H9 (cell line): ENCODE results near the gene TRABD2B. TPM values are rescaled to one million over a fixed set of nuclear protein-coding genes. Genes with fewer than 3 reads are reported as not detected.

ENCODE experiments used
- DNase-seq: peaks from one replicate; pipeline ENCODE4 v3.0.0-alpha.2; 2017
- H2AFZ ChIP-seq: one replicate; pipeline ENCODE4 v1.6.1; 2013; ENCODE audit warnings: mild to moderate bottlenecking, low read length, control low read depth, moderate library complexity
- H2AK5ac ChIP-seq: 2 replicates; pipeline ENCODE4 v1.6.1; 2013; ENCODE audit warnings: low read length, control low read depth, mixed read lengths; ENCODE audit not compliant: insufficient read length
- H2BK120ac ChIP-seq: one replicate; pipeline ENCODE4 v1.6.1; 2013; ENCODE audit warnings: low read depth, mild to moderate bottlenecking, low read length, control low read depth, inconsistent platforms; ENCODE audit not compliant: poor library complexity, severe bottlenecking
- H2BK12ac ChIP-seq: 2 replicates; pipeline ENCODE4 v1.6.1; 2013; ENCODE audit warnings: low read length, control low read depth, mixed read lengths, low read depth; ENCODE audit not compliant: insufficient read length
- H2BK15ac ChIP-seq: 2 replicates; pipeline ENCODE4 v1.6.1; 2013; ENCODE audit warnings: low read depth, low read length, control low read depth
- H2BK20ac ChIP-seq: one replicate; pipeline ENCODE4 v1.6.1; 2013; ENCODE audit warnings: low read depth, mild to moderate bottlenecking, low read length, control low read depth, inconsistent platforms; ENCODE audit not compliant: poor library complexity, severe bottlenecking
- H2BK5ac ChIP-seq: 2 replicates; pipeline ENCODE4 v1.6.1; 2013; ENCODE audit warnings: low read length, control low read depth, mixed read lengths; ENCODE audit not compliant: insufficient read length
- H3K14ac ChIP-seq: 2 replicates; pipeline ENCODE4 v1.6.1; 2013; ENCODE audit warnings: low read length, control low read depth; ENCODE audit not compliant: insufficient read depth
- H3K18ac ChIP-seq: 2 replicates; pipeline ENCODE4 v1.6.1; 2013; ENCODE audit warnings: low read depth, mild to moderate bottlenecking, mixed read lengths, low read length, control low read depth; ENCODE audit not compliant: insufficient read length
- H3K23ac ChIP-seq: 2 replicates; pipeline ENCODE4 v1.6.1; 2013; ENCODE audit warnings: low read length, control low read depth, mixed read lengths, low read depth; ENCODE audit not compliant: insufficient read length
- H3K23me2 ChIP-seq: 2 replicates; pipeline ENCODE4 v1.6.1; 2013; ENCODE audit warnings: low read depth, mild to moderate bottlenecking, mixed read lengths, low read length, control low read depth; ENCODE audit not compliant: insufficient read length, poor library complexity, severe bottlenecking
- H3K27ac ChIP-seq: 2 replicates; pipeline ENCODE4 v1.5.1; 2013; ENCODE audit warnings: low read length, control low read depth, mixed read lengths, low read depth; ENCODE audit not compliant: insufficient read length
- H3K27me3 ChIP-seq: 2 replicates; pipeline ENCODE4 v1.6.1; 2013; ENCODE audit warnings: low read length, control low read depth, inconsistent platforms; ENCODE audit not compliant: insufficient read depth
- H3K4ac ChIP-seq: 2 replicates; pipeline ENCODE4 v1.6.1; 2013; ENCODE audit warnings: low read depth, mild to moderate bottlenecking, control low read depth, inconsistent platforms, low read length, moderate library complexity
- H3K4me1 ChIP-seq: 2 replicates; pipeline ENCODE4 v1.6.1; 2013; ENCODE audit warnings: low read length, control low read depth, inconsistent platforms; ENCODE audit not compliant: insufficient read depth
- H3K4me2 ChIP-seq: 2 replicates; pipeline ENCODE4 v1.6.1; 2013; ENCODE audit warnings: low read length, control low read depth, mixed read lengths; ENCODE audit not compliant: insufficient read length, insufficient read depth
- H3K56ac ChIP-seq: 2 replicates; pipeline ENCODE4 v1.6.1; 2013; ENCODE audit warnings: low read depth, mild to moderate bottlenecking, mixed read lengths, low read length, control low read depth; ENCODE audit not compliant: insufficient read length
- H3K79me1 ChIP-seq: 2 replicates; pipeline ENCODE4 v1.6.1; 2013; ENCODE audit warnings: low read depth, mild to moderate bottlenecking, moderate library complexity, low read length, control low read depth, inconsistent platforms; ENCODE audit not compliant: insufficient read depth, poor library complexity, severe bottlenecking
- H3K79me2 ChIP-seq: 2 replicates; pipeline ENCODE4 v1.6.1; 2013; ENCODE audit warnings: low read length, control low read depth, inconsistent platforms; ENCODE audit not compliant: insufficient read depth
- H3K9ac ChIP-seq: 2 replicates; pipeline ENCODE4 v1.6.1; 2013; ENCODE audit warnings: low read length, control low read depth, mixed read lengths; ENCODE audit not compliant: insufficient read length; ENCODE audit errors: extremely low read depth
- H3K9me3 ChIP-seq: one replicate; pipeline ENCODE4 v1.6.1; 2013; ENCODE audit warnings: low read depth, low read length, inconsistent platforms; ENCODE audit not compliant: control insufficient read depth
- H3T11ph ChIP-seq: one replicate; pipeline ENCODE4 v1.6.1; 2013; ENCODE audit warnings: mild to moderate bottlenecking, low read length, control low read depth, inconsistent platforms
- H4K20me1 ChIP-seq: one replicate; pipeline ENCODE4 v1.6.1; 2013; ENCODE audit not compliant: control insufficient read depth, insufficient read length, insufficient read depth
- H4K5ac ChIP-seq: 2 replicates; pipeline ENCODE4 v1.6.1; 2013; ENCODE audit warnings: low read depth, mild to moderate bottlenecking, mixed read lengths, low read length, control low read depth; ENCODE audit not compliant: insufficient read length
- H4K8ac ChIP-seq: replicated peaks from 2 replicates; pipeline ENCODE4 v1.6.1; 2013; ENCODE audit warnings: low read length, control low read depth, mixed read lengths, low read depth; ENCODE audit not compliant: insufficient read length
- H4K91ac ChIP-seq: 2 replicates; pipeline ENCODE4 v1.6.1; 2013; ENCODE audit warnings: low read depth, mild to moderate bottlenecking, moderate library complexity, mixed read lengths, low read length, control low read depth; ENCODE audit not compliant: insufficient read length
- H3K27ac Mint-ChIP-seq, 3 experiments: 2 replicates in 2 of 3; 3 replicates in 1 of 3; pipeline ENCODE4 v1.8.0; 2020 to 2021; ENCODE audit warnings: mixed read lengths in 3 of 3, mild to moderate bottlenecking in 1 of 3, moderate library complexity in 1 of 3
- H3K27me3 Mint-ChIP-seq: 2 replicates; pipeline ENCODE4 v1.8.0; 2021; ENCODE audit warnings: low read depth, mild to moderate bottlenecking, moderate library complexity, mixed read lengths
- H3K36me3 Mint-ChIP-seq, 3 experiments: 2 replicates in 2 of 3; 3 replicates in 1 of 3; pipeline ENCODE4 v1.8.0; 2020 to 2021; ENCODE audit warnings: low read depth in 3 of 3, mixed read lengths in 3 of 3; ENCODE audit not compliant: insufficient read depth in 1 of 3
- H3K4me1 Mint-ChIP-seq, 2 experiments: 2 replicates each; pipeline ENCODE4 v1.8.0; 2020; ENCODE audit warnings: mixed read lengths in 2 of 2
- H3K4me3 Mint-ChIP-seq, 2 experiments: 2 replicates in 1 of 2; 3 replicates in 1 of 2; pipeline ENCODE4 v1.8.0; 2020 to 2021; ENCODE audit warnings: mild to moderate bottlenecking in 2 of 2, mixed read lengths in 2 of 2, moderate library complexity in 1 of 2
- H3K9me3 Mint-ChIP-seq, 2 experiments: 2 replicates in 1 of 2; 3 replicates in 1 of 2; pipeline ENCODE4 v1.8.0; 2020; ENCODE audit warnings: mild to moderate bottlenecking in 2 of 2, mixed read lengths in 2 of 2, moderate library complexity in 1 of 2
- whole genome bisulfite sequencing: extraction: QIAGEN DNeasy Blood & Tissue Kit; methylation state at CpG from one replicate; pipeline ENCODE4 v1.1.7; 2013; ENCODE audit warnings: missing lambda C conversion rate, low lambda C conversion rate, mixed read lengths; ENCODE audit not compliant: insufficient read length; ENCODE audit errors: extremely low coverage; 5-methylcytosine and 5-hydroxymethylcytosine counted together
- total RNA-seq: library from RNA; stranded (reverse); gene quantifications from 2 replicates; pipeline ENCODE4 v1.2.1, GENCODE V29; 2021
- TF ChIP-seq, protein P1 (sequence below): fragments of 200-600 bp; sonication (generic); conservative IDR thresholded peaks from 3 replicates; pipeline ENCODE4 v1.8.0; 2021; ENCODE audit warnings: antibody characterized with exemption, mild to moderate bottlenecking

TRABD2B gene
- total RNA-seq, 1 experiment from 2014 or later, result 2.3 TPM

DNA sequence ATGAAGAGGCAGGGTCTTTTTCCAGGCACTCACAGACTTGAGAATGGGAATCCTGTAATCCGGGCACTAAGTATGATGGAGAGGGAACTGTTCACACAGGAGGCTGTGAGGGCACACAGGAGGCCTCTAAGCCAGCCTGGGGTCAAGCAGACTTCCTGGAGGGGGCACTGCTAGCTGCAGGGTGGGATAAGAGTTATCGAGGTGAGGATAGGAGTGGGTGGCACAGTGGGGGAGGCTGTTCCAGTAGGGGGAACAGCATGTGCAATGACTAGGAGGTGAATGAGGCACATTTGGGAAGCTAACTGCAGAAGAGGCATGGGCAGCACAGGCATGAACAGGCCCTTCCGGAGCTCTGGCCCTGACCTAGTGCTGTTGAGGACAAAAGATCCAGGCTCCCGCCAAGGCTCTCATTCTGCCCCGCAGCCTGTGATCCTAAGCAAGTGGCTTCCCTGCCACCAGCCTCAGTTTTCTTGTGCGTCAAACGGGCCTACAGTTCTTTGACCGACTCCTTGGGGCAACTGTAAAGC, 216.7 kb downstream of the TRABD2B start:
- no CpG with 5 or more reads among the region's 8 CpGs for WGBS
- H3K36me3 Mint-ChIP-seq, result no peaks in the 10 kb centered on the region; a peak in 1 of 7 replicates
- H3K18ac ChIP-seq, result no peak overlapping the region
- no peak overlapping the region for H3K56ac ChIP-seq
- H3K27me3 Mint-ChIP-seq, result peaks cover 5% of the 10 kb centered on the region; the same call in 1 of the 2 replicates
- peaks cover 4% of the 10 kb centered on the region; the same call in 1 of the 2 replicates for H3K4me1 ChIP-seq
- no peaks in the 10 kb centered on the region for H3K79me1 ChIP-seq
- no peak overlapping the region for H3K27ac ChIP-seq
- H3K9me3 Mint-ChIP-seq, result no peaks in the 10 kb centered on the region
- no peak overlapping the region for H2BK15ac ChIP-seq
- no peak overlapping the region for H3T11ph ChIP-seq
- no peak overlapping the region for H2BK5ac ChIP-seq
- H3K27ac Mint-ChIP-seq, result no peak overlapping the region; a peak in 1 of 7 replicates
- no peak overlapping the region for H3K9ac ChIP-seq
- H4K5ac ChIP-seq, result no peak overlapping the region
- H3K4me2 ChIP-seq, result no peak overlapping the region
- H3K79me2 ChIP-seq, result no peaks in the 10 kb centered on the region
- H3K23me2 ChIP-seq, result no peaks in the 10 kb centered on the region
- H2AFZ ChIP-seq, result no peak overlapping the region
- H3K9me3 ChIP-seq, result no peaks in the 10 kb centered on the region
- no peak overlapping the region for H3K4me3 Mint-ChIP-seq
- no peak for DNase-seq
- H3K4ac ChIP-seq, result no peak overlapping the region
- H2BK120ac ChIP-seq, result no peak overlapping the region
- no peak overlapping the region for H4K91ac ChIP-seq
- H4K8ac ChIP-seq, result no peak overlapping the region
- peaks cover 18 to 28% of the 10 kb centered on the region in 2 experiments for H3K4me1 Mint-ChIP-seq
- H2BK12ac ChIP-seq, result no peak overlapping the region
- no peak overlapping the region for H3K23ac ChIP-seq
- H2BK20ac ChIP-seq, result no peak overlapping the region
- TF ChIP-seq, protein P1, sequence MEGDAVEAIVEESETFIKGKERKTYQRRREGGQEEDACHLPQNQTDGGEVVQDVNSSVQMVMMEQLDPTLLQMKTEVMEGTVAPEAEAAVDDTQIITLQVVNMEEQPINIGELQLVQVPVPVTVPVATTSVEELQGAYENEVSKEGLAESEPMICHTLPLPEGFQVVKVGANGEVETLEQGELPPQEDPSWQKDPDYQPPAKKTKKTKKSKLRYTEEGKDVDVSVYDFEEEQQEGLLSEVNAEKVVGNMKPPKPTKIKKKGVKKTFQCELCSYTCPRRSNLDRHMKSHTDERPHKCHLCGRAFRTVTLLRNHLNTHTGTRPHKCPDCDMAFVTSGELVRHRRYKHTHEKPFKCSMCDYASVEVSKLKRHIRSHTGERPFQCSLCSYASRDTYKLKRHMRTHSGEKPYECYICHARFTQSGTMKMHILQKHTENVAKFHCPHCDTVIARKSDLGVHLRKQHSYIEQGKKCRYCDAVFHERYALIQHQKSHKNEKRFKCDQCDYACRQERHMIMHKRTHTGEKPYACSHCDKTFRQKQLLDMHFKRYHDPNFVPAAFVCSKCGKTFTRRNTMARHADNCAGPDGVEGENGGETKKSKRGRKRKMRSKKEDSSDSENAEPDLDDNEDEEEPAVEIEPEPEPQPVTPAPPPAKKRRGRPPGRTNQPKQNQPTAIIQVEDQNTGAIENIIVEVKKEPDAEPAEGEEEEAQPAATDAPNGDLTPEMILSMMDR, result no peak
- H3K14ac ChIP-seq, result no peak overlapping the region
- H3K27me3 ChIP-seq, result no peaks in the 10 kb centered on the region
- H2AK5ac ChIP-seq, result no peak overlapping the region
- no peaks in the 10 kb centered on the region for H4K20me1 ChIP-seq
